Retinal pigment epithelial cell (primary cell): ENCODE data around the gene KCNE4.

Experiments used
- DNase-seq: peaks from one replicate; pipeline ENCODE4 v3.0.0-alpha.2; 2010; ENCODE audit warnings: low read depth
- H3K4me3 ChIP-seq: 2 replicates; pipeline ENCODE4 v1.5.1; 2011; ENCODE audit warnings: mild to moderate bottlenecking, low read length, control low read depth, moderate library complexity
- CTCF ChIP-seq: conservative IDR thresholded peaks from 2 replicates; pipeline ENCODE4 v1.5.1; 2011; ENCODE audit warnings: low read depth, low read length, control low read depth, inconsistent platforms

Gene KCNE4

GRCh38 chr2:223086370-223086981, 34.5 kb downstream of the KCNE4 start:
- no peak for DNase-seq
- no peak for TF ChIP-seq CTCF
- H3K4me3 ChIP-seq, result no peak overlapping the region

GRCh38 chr2:223087466-223087865, 35.5 kb downstream of the KCNE4 start:
- TF ChIP-seq CTCF, result no peak
- no peak overlapping the region for H3K4me3 ChIP-seq
- no peak for DNase-seq

- DNase-seq, result no peak
- no peak overlapping the region for H3K4me3 ChIP-seq
- no peak for TF ChIP-seq CTCF
Observed at GRCh38 chr2:223088866-223089265, 36.9 kb downstream of the KCNE4 start.

- no peak for DNase-seq
- no peak overlapping the region for H3K4me3 ChIP-seq
- TF ChIP-seq CTCF, result no peak
Observed at GRCh38 chr2:223090039-223090438, 38.0 kb downstream of the KCNE4 start.

- DNase-seq, result no peak
- no peak for TF ChIP-seq CTCF
- H3K4me3 ChIP-seq, result no peak overlapping the region
Observed at GRCh38 chr2:223090540-223091235, 38.7 kb downstream of the KCNE4 start.

- H3K4me3 ChIP-seq, result no peak overlapping the region
- no peak for TF ChIP-seq CTCF
- DNase-seq, result no peak
Observed at GRCh38 chr2:223092667-223093066, 40.7 kb downstream of the KCNE4 start.
